HG03439 (cell line): ENCODE results near the gene NNT.
"Not testable (repeated sequence)": the region's sequence is repeated elsewhere in the genome, so short reads cannot be mapped to it uniquely, and the experiment has no call there.

Experiments
- ATAC-seq: cut with Tn5 transposase; IDR thresholded peaks from one replicate; pipeline ENCODE4 v1.9.1; 2021; ENCODE audit warnings: mild to moderate bottlenecking, moderate library complexity; ENCODE audit not compliant: unreplicated experiment

The NNT gene

DNA sequence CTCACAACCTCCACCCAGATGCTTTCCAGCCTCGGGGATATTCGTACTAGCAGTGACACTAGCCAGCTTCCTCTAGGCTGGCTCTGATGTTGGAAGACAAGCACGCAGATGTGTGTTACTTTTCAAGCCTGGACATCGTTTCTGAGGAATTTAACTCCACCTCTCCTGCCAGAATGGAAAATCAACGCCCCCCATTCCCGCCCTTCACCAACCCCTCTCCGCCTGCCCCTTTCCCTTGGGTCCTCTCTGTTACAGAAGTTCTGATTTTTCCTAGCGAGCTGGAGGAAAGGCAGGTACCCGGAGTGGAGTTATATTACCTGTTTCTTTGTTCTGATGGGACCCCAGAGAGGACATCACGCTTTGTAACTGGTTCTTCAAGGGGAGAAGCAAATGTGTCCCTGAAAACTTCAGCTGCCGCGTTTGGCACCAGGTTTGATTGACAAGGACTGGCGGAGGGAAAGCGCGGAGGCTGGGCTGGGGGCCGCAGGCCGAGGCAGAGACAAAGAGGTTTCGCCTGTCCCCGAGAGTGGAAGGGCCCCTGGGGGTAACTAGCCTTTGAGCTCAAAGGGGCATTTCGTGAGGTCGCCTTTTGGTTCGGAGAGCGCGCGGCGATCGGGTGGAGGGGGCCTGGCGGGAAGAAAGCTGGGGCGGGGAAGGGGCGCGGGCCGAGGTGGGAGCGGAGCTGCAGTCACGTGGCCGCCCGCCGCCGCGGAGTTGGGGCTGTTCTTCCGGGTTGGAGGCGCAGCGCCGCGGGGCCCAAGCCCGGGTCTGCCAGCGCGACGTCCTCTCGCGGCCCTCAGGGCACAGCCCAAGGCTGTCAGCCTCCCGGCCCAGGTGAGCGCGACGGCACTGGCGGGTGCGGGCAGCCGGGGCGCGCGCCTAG lies at the start of gene NNT:
NNT (plus strand) TSS at position 720 of the 883 bp plus-strand sequence. CDS start 6,016 bp downstream, outside the sequence.
- peak; percentile 73 for ATAC-seq

DNA sequence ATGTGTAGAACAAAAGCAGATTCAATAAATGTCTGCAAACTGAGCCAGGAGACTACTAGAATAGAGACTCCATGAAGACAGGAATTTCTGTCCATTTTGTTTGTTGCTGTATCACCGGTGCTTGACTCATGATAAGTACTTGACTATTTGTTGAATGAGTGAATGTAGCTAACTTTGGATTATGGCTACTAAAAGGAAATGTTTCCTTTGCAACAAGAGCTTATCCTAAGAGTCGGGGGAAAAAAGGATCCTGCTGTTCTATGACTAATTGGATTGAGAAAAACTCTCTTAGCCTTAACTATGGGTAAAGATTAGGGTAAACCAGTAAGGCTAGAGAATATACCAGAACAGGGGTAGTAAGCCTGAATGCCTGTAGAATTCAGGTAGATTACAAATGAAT lies 49.6 kb upstream of the NNT start:
- no peak for ATAC-seq

DNA sequence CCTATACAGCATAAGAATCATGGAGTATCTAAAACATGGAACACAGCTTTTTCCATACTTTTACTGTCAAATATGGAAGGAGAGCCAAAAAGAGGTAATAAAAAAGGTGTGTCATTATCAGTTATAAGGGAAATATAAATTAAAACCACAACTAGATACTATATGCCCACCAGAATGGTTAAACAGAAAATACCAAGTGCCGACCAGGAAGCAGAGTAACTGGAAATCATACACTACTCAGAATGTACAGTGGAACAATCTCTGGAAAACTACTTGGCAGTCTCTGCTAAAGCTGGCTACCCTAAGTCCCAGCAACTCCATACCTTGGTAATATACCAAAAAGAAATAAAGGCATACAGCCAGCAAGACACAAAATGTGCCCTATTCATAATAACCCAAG lies 48.5 kb upstream of the NNT start:
- no peak for ATAC-seq

DNA sequence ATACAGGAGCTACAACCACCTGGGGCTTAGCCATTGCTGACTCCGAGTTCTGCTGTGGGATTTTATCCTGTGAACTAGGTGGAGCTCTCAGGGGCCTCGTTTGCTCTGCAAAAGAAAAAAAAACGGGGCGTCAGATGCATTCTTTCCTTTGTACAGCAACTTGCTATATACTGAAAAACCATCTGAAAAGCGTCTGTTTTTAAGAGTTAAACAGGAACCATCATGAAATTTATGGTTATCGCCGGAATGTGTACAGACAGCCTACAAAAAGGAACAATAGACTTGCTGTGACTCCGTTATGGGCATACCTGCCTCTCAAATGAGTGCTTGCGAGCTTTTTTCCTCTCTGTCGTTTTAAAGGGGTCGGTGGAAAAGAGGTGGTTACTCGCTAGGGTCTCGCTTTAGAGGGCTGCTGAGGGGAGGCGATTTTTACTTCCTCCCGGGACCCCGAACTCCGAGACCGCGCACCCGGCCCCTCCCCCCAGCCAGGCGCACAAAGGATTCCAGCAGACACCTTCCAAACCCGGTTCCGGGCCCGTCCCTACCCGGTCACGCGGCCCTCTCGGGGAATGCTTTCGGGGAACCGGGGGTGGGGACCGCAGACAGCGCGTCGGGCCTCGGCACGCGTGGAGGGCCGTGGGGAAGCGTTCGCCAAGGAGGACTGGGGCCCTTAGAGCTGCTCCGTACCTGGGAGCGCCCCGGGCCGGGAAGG lies 46.9 kb upstream of the NNT start:
- ATAC-seq, result no peak

DNA sequence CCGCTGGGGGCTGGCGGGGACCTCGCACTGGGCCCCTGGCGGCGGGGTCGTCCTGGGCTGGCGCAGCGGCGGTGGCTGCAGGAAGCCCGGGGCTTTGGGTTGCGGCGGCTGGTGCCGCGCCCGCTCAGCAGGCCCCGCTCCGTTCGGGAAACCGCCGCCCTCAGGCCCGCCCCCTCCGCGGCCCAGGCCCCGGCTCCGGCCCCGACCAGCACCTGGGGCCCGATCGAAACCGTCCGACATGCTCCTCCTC lies 46.4 kb upstream of the NNT start:
- ATAC-seq, result peak; percentile 93

DNA sequence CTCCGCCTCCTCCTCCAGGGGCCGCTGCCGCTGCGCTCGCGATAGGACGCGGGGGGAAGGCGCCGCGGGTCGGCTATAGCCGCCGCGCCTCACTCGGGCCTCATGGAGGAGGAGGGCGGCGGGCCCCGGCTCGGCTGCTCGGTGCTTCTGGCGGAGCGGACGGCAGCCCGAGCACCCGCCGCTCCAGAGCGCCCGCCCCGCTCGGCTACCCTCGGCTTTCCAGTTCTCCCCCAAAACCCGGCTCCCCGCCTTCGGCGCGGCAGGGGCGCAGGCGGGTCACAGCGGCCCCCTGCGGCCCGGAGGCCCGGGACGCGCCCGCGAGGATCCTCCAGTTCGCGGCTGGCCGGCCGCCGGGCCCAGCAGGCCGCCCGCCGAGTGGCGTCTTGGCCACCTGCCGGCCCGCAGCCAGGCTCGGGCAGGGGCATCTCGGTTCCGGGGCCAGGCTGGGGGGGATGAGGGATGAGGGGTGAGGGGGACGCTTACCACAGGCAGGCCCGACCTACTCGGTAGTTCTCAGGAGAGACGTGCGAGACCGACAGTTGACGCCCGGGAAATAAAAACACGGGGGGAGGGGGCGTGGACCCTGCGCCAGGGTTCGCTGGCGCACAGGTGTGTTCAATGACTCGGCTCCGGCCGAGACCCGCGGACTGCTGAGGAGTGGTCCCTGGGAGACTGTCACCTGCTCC lies 46.0 kb upstream of the NNT start, which contains the start of gene PAIP1:
PAIP1 (minus strand) TSS at position 221 of the 686 bp plus-strand sequence. CDS start 231 bp downstream, outside the sequence.
- ATAC-seq, result peak; percentile 77

DNA sequence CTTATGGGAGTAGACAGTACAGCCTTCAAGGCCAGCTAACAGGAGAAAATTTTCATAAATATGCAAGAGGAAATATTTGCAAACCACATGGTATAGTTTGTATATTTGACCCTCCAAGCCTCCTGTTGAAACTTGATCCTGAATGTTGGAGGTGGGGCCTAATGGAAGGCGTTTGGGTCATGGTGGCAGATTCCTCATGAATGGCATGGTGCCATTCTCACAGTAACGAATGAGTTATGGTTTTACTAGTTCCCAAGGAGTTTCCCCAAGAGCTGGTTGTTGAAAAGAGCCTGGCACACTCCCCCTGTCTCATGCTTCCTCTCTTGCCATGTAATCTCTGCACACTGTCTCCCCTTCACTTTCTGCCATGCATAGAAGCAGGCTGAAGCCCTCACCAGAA lies 42.9 kb upstream of the NNT start:
- ATAC-seq, result no peak

DNA sequence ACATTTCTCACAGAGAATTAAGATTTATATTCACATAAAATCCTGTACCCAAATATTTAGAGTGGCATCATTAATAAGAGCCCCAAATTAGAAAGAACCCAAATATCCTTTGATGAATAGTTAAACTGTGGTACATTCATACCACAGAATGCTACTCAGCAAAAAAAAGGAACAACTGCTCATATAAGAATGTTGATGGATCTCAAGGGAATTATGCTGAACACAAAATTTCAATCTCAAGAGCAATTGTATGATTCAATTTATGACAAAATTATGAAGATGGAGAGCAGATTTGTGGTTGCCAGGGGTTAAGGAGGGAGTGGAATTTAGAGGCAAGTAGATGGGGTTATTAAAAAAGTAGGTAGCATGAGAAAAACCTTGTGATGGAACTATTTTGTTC lies 41.6 kb upstream of the NNT start:
- ATAC-seq, result no peak

DNA sequence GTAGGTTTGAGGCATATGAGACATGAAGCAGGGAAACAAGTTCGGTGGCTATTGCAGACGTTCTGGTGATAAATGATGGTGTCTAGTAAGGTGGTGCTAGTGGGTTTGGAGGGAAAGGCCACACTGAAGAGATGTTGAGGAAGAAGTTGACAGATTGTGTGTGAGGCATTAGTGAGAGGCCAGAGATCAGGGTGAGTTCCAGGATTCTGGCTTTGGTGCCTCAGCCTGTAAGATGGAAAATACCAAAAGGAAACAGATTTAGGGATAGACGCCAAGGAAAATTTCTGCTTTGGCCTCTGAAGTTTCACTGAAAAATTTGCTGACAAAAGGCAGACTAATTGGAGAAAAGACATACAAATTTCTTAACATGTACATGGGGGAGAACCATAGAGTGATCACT lies 39.7 kb upstream of the NNT start:
- no peak for ATAC-seq

DNA sequence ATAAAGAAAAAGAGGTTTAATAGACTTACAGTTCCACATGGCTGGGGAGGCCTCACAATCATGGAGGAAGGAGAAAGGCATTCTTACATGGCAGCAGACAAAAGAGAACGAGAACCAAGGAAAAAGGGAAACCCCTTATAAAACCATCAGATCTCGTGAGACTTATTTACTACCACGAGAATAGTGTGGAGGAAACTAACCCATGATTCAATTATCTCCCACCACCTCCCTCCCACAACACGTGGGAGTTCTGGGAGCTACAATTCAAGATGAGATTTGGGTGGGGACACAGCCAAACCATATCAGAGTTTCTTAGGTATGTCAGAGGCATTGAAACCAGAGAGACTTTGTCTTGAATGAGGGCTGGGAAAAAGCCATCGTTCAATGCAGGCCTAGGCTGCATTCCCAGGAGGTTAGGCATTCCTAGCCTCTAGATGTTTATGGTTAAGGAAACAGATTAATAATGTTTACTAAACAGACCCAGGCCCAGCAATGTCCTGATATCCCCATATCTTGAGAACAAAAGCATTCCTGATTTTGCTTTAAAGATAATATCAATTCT lies 38.6 kb upstream of the NNT start:
- ATAC-seq, result no peak

DNA sequence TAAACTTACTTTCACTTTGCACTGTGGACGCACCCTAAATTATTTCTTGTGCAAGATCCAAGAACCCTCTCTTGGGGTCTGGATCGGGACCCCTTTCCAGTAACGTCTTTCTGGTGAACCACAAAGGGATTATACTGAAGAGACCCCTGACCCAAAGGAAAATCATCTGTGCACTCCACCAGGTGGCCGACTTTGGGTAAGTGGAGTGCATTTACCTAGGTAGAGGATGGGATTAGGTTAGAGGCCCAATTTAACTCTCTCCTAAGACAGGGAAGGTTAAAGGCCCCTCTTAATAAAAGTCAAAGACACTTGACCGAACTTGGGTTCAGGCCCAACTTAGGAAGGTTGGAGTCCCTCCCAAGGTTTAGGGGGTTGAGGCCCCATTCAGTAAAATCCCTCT lies 37.9 kb upstream of the NNT start:
- no peak for ATAC-seq

DNA sequence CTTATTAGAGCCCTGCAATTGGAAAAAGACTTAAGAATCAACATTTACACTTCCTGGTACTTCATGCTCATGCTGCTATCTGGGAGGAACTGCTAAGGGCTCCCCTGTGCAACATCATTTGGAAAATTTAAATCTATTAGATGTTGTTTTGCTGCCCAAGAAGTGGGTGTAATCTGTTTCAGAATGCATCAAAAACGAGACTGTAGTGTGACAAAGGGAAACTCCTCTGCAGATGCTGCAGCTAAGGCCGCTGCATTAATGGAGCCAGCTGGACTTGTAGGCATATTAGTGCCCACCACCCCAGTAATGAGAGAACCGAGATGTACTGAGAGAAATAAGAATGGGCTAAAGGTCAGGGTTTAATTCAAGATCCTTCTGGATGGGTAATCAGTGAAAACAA lies 35.0 kb upstream of the NNT start:
- ATAC-seq, result peak; percentile 61

DNA sequence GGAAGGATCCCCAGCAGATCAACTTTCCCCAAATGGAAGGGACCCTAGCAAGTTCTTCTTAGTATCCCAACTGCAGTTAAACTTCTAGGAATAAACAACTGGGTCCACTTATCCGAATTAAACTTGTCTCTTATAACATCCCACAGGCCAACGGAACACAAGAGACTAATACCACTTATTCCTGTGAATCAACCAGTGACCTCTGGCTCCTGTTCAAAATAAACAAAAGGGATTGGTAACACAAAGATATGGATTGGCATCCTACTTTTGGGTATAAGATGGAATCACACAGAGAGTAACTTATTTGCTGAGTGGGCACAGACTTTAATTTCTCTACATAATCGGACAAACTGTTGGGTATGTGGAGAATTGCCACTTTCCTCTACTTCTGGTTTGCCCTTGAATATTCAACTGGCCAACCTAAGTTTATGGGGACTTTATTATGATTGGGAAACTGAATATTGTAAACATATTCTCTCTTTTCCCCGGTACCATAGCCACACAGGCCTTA lies 33.7 kb upstream of the NNT start:
- ATAC-seq, result no peak

DNA sequence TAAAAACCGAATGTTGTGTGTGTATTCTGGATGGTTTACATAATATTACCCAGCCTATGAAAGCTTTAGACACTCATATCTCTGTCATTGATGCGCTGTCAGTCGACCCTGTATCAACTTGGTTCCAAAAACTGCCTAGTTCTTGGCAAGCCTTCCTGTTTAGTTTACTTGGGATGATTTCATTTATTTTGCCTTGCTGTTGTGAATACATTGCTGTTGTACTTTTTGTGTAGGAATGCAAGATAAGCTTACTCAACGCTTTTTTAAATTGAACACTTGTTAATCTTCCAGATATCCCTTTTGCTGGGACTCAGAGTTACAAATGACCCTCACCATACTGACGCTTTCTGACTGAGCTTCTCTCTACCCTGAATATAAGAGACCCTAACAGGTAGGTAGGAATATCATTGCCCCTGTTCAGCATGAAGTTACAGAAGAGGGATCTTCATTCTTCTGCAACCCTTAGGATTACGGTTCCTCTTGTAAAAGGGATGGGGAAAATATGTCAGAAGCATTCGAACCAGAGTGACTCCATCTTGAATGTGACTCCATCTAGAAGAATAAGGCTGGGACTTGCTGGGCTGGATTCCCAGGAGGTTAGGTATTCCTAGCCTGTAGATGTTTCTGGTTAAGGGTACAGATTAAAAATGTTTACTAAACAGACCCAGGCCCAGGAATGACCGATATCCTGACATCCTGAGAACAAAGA lies 32.4 kb upstream of the NNT start:
- ATAC-seq, result no peak

DNA sequence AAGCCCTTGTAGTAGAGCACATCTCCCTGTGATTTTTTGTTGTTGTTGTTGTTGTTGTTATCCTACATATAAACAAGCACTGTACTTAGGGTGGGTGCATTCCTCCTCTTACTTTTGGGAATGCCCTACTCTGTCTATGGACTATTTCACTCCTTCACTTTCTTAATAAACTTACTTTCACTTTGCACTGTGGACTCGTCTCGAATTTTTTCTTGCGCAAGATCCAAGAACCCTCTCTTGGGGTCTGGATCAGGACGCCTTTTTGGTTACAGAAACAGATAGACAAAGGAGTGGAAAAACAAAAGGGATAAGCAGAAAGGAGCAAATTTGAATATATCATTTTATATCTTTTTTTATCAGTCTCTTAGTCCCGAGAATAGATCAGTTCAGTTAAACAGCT lies 31.7 kb upstream of the NNT start:
- no peak for ATAC-seq

DNA sequence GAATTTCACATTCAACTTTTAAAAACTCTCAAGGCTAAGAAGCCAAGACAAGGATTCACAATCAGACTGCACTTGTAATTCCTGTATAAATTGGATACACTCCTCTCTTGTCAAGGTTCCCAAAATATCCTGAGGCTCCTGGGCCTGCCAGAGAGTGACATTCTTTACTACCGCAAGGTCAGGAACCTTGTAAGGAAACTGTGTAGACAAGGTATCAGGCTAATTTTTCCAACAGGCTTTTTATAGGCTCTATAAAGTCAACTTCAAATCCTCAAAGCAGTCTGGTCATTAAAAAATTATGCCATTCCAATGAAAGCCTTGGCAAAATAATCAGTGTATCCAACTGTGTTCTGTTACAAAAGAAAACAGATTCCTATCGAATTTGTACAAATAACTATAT lies 30.6 kb upstream of the NNT start:
- no peak for ATAC-seq

DNA sequence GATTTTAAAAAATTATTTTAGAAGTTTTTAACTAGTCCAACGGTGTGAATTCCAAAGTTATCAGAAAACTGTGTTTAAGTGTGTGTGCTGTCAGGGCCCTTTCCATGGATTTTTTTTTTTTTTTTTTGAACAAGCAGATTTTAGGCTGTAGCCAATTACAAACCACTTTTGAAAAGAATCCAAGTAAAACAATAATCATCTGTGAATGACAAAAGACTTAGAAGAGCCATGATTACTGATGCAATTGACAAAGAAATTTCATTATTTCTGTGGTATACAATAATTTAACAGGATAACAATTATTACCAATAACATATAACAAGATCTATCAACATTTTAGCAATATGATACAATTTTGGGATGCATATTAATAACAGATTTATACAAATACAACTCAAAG lies 29.9 kb upstream of the NNT start:
- ATAC-seq, result no peak

DNA sequence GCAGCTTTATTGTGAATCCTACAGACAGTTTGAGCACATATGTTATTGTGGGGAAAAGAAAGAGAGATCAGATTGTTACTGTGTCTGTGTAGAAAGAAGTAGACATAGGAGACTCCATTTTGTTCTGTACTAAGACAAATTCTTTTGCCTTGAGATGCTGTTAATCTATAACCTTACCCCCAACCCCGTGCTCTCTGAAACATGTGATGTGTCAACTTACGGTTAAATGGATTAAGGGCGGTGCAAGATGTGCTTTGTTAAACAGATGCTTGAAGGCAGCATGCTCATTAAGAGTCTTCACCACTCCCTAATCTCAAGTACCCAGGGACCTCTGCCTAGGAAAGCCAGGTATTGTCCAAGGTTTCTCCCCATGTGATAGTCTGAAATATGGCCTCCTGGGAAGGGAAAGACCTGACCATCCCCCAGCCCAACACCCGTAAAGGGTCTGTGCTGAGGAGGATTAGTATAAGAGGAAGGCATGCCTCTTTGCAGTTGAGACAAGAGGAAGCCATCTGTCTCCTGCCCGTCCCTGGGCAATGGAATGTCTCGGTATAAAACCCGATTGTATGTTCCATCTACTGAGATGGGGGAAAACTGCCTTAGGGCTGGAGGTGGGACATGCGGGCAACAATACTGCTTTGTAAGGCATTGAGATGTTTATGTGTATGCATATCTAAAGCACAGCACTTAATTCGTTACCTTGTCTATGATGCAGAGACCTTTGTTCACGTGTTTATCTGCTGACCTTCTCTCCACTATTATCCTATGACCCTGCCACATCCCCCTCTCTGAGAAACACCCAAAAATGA lies 22.4 kb upstream of the NNT start:
- not testable (repeated sequence) for ATAC-seq

DNA sequence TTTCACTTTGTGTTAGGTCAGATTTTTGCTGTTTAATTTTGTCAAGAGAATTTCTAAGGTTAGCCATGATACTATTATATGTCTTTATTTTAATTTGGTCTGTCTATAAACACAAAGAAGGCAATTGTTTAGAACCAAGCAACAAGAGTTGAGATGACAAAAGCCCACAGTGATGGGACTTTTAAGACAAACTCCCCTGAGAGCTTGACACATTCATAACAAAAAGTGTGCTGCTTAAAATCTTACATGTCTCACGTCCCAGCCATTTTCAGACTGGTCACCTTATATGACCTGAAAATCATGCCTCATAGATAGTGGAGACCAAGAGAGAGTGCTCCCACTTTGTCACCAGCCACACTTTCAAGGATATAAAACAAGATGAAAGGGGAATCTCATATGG lies 21.6 kb upstream of the NNT start:
- no peak for ATAC-seq
